ENCODE results near the gene SPEF1.
"Not testable (repeated sequence)": the region's sequence is repeated elsewhere in the genome, so short reads cannot be mapped to it uniquely, and the experiment has no call there.

SPEF1 gene, protein sequence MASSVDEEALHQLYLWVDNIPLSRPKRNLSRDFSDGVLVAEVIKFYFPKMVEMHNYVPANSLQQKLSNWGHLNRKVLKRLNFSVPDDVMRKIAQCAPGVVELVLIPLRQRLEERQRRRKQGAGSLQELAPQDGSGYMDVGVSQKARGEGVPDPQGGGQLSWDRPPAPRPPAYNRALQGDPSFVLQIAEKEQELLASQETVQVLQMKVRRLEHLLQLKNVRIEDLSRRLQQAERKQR

DNA sequence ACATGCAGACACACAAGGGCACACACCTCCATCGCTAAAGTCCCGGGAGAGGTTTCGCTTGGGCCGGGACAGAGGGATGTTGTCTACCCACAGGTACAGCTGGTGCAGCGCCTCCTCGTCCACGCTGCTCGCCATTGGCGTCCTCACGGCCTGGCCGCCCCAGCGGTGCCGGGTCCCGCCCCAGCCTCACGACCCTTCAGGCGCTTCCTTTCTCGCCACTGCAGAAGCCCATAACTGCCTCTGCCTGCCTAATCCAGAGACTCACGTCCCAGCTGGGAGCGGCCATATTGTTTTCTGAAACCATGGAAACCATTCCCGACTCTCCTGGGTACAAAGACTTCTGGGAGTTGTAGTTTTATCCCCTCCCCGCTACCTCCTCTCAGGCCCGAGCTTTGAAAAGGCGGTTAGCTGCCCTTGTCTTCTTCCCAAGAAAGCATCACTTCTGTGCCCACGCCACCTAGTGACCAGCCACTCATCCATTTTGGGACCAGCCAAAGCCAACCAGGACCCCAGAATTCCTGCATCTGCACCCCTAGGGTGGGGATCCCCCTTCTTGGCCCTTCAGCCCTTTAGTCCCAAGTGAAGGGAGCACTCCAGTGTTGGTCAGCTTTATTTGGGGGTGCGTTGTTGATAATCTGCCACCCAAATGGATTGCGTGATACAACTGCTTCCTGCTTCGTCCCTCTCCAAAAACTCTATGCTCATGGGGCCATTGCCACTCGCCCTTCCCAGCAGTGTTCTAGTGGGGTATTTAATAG, at the start of gene SPEF1:
Gene SPEF1 (minus strand): TSS at position 296 of the 758 bp plus-strand sequence. CDS start 161 bp downstream, at position 135.
- H3K4me3 Mint-ChIP-seq, result peak within 1 kb of the TSS; percentile 41
- H3K27me3 Mint-ChIP-seq, result peaks cover 10% of the 10 kb centered on the region
- no peak within 1 kb of the TSS for H3K27ac Mint-ChIP-seq
- peaks cover 5% of the 10 kb centered on the region for H3K36me3 Mint-ChIP-seq (ENCODE audit: low read depth)
- ATAC-seq, result peak; percentile 57
- H3K4me1 Mint-ChIP-seq, result peaks cover 45% of the 10 kb centered on the region
- no peaks in the 10 kb centered on the region for H3K9me3 Mint-ChIP-seq
- peak; percentile 36 for DNase-seq

DNA sequence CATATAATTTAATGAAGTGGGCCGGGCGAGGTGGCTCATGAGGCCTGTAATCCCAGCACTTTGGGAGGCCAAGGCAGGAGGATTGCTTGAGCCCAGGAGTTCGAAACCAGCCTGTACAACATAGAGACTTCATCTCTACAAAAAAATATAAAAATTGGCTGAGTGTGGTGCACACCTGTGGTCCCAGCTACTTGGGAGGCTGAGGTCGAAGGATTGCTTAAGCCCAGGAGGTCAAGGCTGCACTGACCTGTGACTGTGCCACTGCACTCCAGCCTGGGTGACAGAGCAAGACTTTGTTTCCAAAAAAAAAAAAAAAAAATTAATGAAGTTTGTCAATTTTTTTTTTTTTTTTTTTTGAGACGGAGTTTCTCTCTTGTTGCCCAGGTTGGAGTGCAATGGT, 48.6 kb upstream of the SPEF1 start:
- H3K9me3 Mint-ChIP-seq; DNase-seq; H3K27me3 Mint-ChIP-seq; H3K4me1 Mint-ChIP-seq; H3K27ac Mint-ChIP-seq; H3K36me3 Mint-ChIP-seq (ENCODE audit: low read depth); ATAC-seq; H3K4me3 Mint-ChIP-seq: not testable (repeated sequence)

DNA sequence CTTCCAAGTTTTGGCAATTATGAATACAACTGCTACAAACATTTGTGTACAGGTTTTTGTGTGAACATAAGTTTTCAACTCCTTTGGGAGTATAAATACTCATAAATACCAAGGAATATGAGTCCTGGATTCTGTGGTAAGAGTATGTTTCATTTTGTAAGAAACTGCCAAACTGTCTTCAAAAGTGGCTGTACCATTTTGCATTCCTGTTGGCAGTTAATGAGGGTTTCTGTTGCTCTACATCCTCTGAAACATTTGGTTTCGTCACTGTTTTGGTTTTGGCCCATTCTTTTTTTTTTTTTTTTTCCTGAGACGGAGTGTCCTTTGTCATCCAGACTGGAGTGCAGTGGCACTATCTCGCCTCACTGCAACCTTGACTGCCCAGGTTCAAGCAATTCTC, 47.5 kb upstream of the SPEF1 start:
- Mint-ChIP-seq H3K27ac (no peak overlapping the region), H3K4me3 (no peak overlapping the region), H3K36me3 (ENCODE audit: low read depth) (no peaks in the 10 kb centered on the region), H3K4me1 (no peaks in the 10 kb centered on the region), H3K27me3 (no peaks in the 10 kb centered on the region), H3K9me3 (no peaks in the 10 kb centered on the region)
- ATAC-seq, result no peak
- DNase-seq, result no peak

DNA sequence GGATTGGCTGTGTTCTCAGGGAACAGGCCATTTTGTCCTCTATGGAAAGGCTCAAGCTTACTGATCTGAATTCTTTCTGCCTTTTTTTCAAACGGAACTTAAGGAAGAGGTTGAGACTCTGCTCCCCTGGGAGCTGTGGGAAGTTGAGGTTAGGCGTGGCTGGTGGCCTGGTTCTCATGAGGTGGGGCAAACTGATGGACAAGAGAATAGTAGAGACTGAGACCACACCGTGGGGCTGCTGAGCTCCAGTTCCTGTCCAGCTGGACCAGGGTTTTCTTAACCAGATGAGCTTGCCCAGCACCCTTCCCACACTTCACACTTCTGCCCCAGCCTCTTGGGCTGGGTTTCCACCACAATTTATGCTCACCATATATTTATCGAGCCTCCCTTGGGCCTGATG, 45.2 kb upstream of the SPEF1 start:
- DNase-seq (no peak), ATAC-seq (no peak)
- Mint-ChIP-seq H3K27me3 (no peaks in the 10 kb centered on the region), H3K4me1 (peaks cover 6% of the 10 kb centered on the region), H3K4me3 (no peak overlapping the region), H3K36me3 (ENCODE audit: low read depth) (peaks cover 2% of the 10 kb centered on the region), H3K27ac (no peak overlapping the region), H3K9me3 (no peaks in the 10 kb centered on the region)

DNA sequence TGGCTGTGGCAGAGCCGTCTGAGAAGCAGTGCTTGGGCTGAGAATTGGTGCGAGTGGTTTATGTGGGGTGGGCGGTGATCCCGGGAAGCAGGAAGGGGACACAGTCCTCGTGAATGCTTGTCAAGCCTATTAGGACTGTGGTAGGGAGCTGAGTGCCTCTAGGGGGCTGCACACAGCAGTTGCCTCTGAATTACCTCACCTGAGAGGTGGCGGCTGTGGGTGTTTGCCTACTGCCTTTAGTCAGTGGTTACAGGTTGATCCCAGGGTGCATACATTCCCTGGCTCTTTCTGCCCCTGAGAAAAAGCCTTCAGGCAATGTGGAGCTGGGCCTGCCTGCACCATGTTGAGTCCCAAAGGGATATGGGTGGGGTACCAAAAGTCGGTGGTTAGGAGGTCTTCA, 44.3 kb upstream of the SPEF1 start:
- DNase-seq (no peak), ATAC-seq (no peak)
- no peaks in the 10 kb centered on the region for H3K27me3 Mint-ChIP-seq
- H3K4me3 Mint-ChIP-seq, result no peak overlapping the region
- peaks cover 13% of the 10 kb centered on the region for H3K4me1 Mint-ChIP-seq
- no peak overlapping the region for H3K27ac Mint-ChIP-seq
- H3K36me3 Mint-ChIP-seq (ENCODE audit: low read depth), result peaks cover 2% of the 10 kb centered on the region
- no peaks in the 10 kb centered on the region for H3K9me3 Mint-ChIP-seq

DNA sequence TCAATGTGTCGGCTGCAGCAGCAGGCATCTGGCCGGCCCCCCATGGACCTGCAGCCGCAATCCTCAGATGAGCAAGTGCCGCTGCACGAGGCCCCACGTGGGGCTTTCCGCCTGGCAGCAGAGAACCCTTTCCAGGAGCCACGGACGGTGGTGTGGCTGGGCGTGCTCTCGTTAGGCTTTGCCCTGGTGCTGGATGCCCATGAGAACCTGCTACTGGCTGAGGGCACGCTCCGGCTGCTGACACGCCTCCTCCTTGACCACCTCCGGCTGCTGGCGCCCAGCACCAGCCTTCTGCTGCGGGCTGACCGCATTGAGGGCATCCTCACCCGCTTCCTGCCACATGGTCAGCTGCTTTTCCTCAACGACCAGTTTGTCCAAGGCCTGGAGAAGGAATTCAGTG, 42.6 kb upstream of the SPEF1 start:
- no peak overlapping the region for H3K27ac Mint-ChIP-seq
- H3K36me3 Mint-ChIP-seq (ENCODE audit: low read depth), result peaks cover 2% of the 10 kb centered on the region
- no peaks in the 10 kb centered on the region for H3K27me3 Mint-ChIP-seq
- H3K4me1 Mint-ChIP-seq, result peaks cover 24% of the 10 kb centered on the region
- no peaks in the 10 kb centered on the region for H3K9me3 Mint-ChIP-seq
- ATAC-seq (no peak), DNase-seq (no peak)
- H3K4me3 Mint-ChIP-seq, result no peak overlapping the region

DNA sequence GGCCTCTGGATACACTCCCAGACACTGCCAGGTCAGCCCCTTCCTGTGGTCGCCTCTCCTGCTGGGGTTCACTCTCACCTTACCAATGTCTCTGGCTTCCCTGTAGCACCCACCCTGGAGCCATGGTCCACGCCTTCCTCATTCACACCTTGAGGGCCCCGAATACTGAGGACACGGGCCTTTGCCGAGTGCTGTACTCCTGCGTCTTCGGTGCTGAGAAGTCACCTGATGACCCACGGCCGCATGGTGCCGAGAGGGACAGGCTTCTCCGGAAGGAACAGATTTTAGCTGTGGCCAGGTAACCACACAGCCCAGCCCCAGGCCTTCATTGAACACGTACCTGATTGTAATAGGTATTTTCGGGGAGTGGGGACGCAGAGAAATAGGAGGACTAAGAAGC, 40.7 kb upstream of the SPEF1 start:
- Mint-ChIP-seq H3K36me3 (ENCODE audit: low read depth) (peaks cover 2% of the 10 kb centered on the region), H3K27ac (peak overlapping the region; percentile 95), H3K4me1 (peaks cover 27% of the 10 kb centered on the region), H3K4me3 (peak overlapping the region; percentile 93), H3K9me3 (no peaks in the 10 kb centered on the region), H3K27me3 (no peaks in the 10 kb centered on the region)
- no peak for DNase-seq
- no peak for ATAC-seq

DNA sequence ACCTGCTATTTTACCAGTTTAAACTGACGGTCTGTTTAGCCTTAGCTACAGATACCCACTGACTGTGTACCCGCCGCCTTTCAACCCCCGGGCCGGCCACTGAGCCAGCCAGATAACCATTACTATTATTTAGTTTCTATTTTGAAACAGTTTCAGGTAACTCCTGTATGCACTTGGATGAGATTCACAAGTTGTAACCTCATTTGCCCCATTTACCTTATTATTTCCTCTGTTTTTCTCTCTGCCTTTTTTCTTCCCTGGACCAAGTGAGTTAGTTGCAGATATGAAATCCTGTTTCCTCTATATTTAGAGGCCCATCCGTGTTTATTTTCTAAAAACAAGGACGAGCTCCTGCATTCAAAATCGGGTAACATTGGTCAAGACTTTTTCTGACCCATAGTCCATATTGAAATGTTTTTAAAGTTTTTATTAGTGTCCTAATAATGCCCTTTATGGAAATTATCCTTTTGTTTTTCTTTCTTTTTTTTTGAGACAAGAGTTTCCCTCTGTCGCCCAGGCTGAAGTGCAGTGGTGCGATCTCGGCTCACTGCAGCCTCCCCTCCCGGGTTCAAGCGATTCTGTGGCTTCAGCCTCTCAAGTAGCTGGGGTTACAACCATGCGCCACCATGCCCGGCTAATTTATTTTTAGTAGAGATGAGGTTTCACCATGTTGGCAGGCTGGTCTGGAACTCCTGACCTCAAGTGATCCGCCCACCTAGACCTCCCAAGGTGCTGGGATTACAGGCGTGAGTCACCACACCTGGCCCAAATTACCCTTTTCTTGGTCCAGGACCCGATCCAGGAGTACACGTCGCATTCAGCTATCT, 39.9 kb upstream of the SPEF1 start:
- peaks cover 33% of the 10 kb centered on the region for H3K4me1 Mint-ChIP-seq
- H3K27me3 Mint-ChIP-seq, result no peaks in the 10 kb centered on the region
- H3K4me3 Mint-ChIP-seq, result peak overlapping the region; percentile 93
- ATAC-seq, result no peak
- H3K27ac Mint-ChIP-seq, result peak overlapping the region; percentile 95
- no peak for DNase-seq
- no peaks in the 10 kb centered on the region for H3K9me3 Mint-ChIP-seq
- peaks cover 2% of the 10 kb centered on the region for H3K36me3 Mint-ChIP-seq (ENCODE audit: low read depth)

DNA sequence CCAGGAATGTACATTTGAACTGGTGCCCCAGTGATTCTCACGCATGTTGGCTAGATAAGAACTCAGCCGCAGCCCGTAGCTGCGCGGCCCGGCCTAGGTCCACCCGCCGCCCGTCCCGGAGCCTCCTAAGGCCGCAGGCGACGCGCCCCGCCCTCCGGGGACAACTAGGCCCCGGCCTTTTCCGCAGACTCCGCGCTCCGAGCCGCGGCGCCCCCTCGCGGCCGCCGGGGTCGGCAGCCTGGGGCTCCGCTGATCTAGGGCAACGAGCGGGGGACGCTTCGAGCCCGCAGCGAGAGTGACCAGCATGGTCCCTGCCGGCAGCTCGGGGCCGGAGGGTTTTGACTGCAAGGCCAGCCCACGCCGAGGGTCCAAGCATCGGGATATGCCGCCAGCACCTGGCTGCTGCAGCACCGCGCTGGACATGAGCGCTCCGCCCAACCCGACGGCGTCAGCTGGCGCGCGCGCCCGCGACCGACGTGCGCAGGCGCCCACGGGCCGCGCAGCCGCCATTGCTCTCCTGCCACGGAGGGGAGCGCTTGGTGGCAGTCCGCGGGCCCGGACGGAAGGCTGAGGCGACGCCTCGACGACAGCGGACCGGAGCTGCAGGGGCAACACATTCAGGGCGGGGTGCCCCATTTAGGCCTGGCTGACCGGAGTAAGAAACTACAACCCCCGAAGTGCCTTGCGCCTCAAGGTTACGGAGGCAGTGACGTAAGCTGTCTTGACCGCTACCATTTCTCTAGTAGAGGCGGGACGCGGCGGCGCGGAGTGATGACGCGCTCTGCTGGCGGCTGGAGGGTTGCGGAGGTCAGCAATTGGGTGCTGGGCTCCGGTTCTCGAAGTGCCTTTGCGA, 39.0 kb upstream of the SPEF1 start, which contains the start of gene AP5S1:
Gene AP5S1 (plus strand): TSS at position 500 of the 853 bp plus-strand sequence. CDS start 1,571 bp downstream, outside the sequence.
- Mint-ChIP-seq H3K27ac (peak within 1 kb of the TSS; percentile 95), H3K9me3 (no peaks in the 10 kb centered on the region), H3K4me1 (peaks cover 41% of the 10 kb centered on the region), H3K27me3 (no peaks in the 10 kb centered on the region), H3K4me3 (peak within 1 kb of the TSS; percentile 93), H3K36me3 (ENCODE audit: low read depth) (peaks cover 2% of the 10 kb centered on the region)
- DNase-seq (peak; percentile 96), ATAC-seq (peak; percentile 85)

DNA sequence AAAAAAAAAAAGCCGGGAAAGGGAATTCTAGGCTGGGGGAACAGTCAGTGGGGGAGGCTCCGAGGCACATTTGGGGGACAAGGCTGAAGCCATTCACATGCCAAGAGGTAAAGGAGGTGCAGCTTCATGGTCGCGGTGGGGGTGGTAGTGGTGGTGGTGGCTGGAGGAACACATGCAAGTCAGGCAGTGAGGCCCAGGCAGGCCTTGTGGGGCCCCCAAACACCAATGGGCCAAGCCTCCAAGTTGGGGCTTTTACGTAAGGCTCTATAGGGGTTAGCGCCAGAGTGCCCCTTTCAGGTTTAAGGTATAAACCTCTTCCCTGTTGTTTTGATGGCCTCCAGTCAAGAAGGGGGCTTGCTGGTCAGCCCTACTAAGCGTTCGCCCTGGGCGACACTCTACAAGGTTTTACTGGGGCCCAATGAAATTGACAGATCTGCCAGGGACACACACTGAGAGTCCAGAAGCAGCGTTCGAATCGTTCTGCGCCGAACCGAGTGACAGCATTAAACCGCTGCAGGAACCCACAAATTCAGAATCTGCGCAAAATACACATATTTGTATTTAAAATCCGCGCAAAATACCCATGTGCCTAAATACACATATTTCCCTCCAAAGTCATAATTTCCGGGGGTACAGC, 38.3 kb upstream of the SPEF1 start:
- ATAC-seq, result no peak
- Mint-ChIP-seq H3K27me3 (no peaks in the 10 kb centered on the region), H3K4me1 (peaks cover 48% of the 10 kb centered on the region), H3K36me3 (ENCODE audit: low read depth) (peaks cover 2% of the 10 kb centered on the region), H3K9me3 (no peaks in the 10 kb centered on the region), H3K27ac (peak overlapping the region; percentile 95), H3K4me3 (peak overlapping the region; percentile 93)
- DNase-seq, result no peak

DNA sequence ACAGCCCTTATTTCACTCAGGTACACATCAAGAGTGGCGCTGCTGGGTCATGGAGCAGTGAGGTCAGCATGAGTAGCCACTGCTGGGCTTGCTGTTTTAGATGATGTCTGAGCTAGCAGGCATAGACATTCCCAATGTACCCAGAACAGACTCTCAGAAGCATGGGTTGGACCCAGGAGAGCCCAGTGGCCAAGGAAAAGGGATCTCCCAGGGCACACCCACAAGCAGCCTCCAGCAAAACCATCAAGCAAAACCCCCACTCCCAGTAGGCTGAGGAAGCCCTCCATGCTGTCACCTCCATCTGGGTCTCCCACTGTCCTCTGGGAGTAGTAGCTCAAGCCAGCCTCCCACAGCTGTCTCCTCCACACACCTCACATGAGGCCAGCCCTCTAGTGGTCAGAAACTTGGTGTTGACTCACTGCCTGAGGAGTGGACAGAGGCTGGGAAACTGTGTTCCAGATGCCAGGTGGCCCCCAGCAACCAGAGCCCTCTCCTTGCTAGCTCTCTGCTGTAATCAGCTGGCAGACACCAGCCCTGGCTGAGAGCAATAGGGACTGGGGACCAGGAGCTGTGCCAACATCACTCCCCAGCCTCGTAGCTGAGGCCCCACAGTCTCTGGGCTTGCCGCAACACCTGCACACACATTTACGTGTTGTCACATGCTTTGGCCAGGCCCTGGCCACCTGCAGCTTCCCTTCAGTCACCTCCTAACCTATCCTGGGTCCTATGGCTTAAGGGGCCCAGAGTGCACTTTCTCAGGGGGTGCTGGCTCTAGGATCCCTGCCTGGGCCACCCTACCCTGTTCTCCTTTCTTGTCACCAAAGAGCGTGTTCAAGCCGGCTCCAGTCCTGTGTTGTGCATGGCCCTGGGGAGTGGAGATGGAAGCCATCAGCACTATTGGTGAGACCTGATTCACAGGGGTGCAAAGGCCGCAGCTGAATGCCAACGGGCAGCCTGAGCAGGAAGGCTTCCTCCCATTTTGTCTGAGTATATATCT, 37.2 kb upstream of the SPEF1 start:
- Mint-ChIP-seq H3K27ac (no peak overlapping the region), H3K4me1 (peaks cover 54% of the 10 kb centered on the region), H3K4me3 (no peak overlapping the region), H3K27me3 (no peaks in the 10 kb centered on the region), H3K36me3 (ENCODE audit: low read depth) (peaks cover 2% of the 10 kb centered on the region), H3K9me3 (no peaks in the 10 kb centered on the region)
- ATAC-seq (no peak), DNase-seq (no peak)

DNA sequence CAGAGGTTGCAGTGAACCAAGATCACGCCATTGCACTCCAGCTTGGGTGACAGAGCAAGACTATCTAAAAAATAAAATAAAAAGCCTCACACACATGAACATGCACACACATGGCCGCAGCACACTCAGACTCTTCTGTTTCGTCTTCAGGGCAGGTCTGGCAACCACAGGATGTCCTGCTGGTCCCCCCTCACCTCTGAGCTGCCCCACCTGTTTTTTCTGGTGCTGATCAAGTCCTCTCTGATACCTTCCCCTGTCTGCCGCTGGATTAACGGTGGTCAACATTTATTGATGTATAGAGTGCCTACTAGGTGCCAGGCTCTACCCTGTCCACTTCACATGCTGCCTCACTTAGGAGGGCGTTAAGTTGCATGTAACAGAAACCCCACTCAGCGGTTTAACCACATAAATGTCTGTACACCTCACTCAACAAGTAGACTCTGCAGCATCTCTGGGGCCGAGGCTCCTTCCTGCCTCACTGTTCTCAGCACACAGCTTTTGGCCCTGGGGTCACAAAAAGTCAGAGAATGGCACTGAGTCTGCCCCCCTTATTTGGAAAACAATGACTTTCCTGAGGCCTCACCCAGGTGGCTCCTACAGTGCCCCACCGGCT, 34.6 kb upstream of the SPEF1 start:
- peak overlapping the region; percentile 36 for H3K27ac Mint-ChIP-seq
- no peak overlapping the region for H3K4me3 Mint-ChIP-seq
- H3K27me3 Mint-ChIP-seq, result no peaks in the 10 kb centered on the region
- peaks cover 69% of the 10 kb centered on the region for H3K4me1 Mint-ChIP-seq
- DNase-seq (no peak), ATAC-seq (peak; percentile 13)
- H3K36me3 Mint-ChIP-seq (ENCODE audit: low read depth), result no peaks in the 10 kb centered on the region
- H3K9me3 Mint-ChIP-seq, result no peaks in the 10 kb centered on the region

Measured in activated naive CD8-positive, alpha-beta T cell treated with anti-CD3 and anti-CD28 coated beads, Interleukin-2, amount 50 U/mL, for 24 hours (primary cell).